ENCODE measurements around the gene ANKRD60. TPM values are rescaled to one million over a fixed set of nuclear protein-coding genes. Genes with fewer than 3 reads are reported as not detected.

ANKRD60 gene
- total and polyA plus RNA-seq, 2 donors (not counting 1 experiment from before 2014, with no cell fraction given): 0.27 TPM; not detected in 1

DNA sequence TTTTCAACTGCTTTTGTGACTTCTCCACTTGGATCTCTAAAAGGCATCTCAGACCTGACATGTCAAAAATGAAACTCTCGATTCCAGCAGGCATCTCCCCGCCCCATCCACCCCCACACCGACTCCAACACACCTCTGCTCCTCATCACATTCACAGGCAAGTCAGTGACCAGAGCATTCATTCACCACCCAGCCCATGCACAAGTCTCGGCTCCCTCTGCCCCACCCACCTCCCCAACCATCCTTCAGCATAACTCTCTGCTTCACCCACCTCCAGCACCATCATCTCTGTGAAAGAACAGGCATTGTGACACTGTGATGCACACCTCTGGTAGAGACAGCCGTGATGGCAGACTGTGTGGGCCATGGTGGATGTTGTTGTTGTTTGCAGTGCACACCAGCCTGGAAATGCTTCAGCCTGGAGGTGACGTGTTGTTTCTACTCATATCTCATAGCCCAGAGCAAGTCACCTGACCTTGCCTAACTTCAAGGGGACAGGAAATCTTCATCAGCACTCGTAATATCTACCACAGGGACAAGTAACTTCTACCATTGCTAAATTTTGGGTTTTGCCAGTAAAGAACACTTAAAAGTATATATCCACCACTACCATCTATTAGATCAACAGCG is 56.5 kb downstream of the ANKRD60 start:
- Histone ChIP-seq H2AFZ (ENCODE audit: insufficient read depth, low read depth, low read length, poor library complexity, severe bottlenecking) (no peak overlapping the region), H3K36me3 (replicated peaks in 1 of 2; ENCODE audit: control extremely low read depth in 1 of 2, control insufficient read depth in 1 of 2, extremely low read depth in 1 of 2, insufficient read depth in 2 of 2, low read length in 1 of 2) (no peaks in the 10 kb centered on the region), H3K4me2 (replicated peaks; ENCODE audit: low read depth, low read length, poor library complexity, severe bottlenecking) (no peak overlapping the region), H3K9me3 (ENCODE audit: control extremely low read depth in 1 of 3, control insufficient read depth in 2 of 3, insufficient read depth in 1 of 3, low read length in 2 of 3) (no peaks in the 10 kb centered on the region), H3K79me2 (ENCODE audit: control insufficient read depth, insufficient read depth, low read length) (no peaks in the 10 kb centered on the region), H4K20me1 (ENCODE audit: control insufficient read depth, insufficient read depth, low read length, poor library complexity, severe bottlenecking) (no peaks in the 10 kb centered on the region), H3K4me3 (ENCODE audit: control extremely low read depth in 1 of 5, extremely low read depth in 1 of 5, insufficient read depth in 1 of 5, low read depth in 2 of 5, low read length in 4 of 5) (no peak overlapping the region), H3K27me3 (replicated peaks in 1 of 4; ENCODE audit: control extremely low read depth in 1 of 4, control insufficient read depth in 3 of 4, insufficient read depth in 4 of 4, low read length in 3 of 4) (peaks cover 0 to 5% (median 0%) of the 10 kb centered on the region in 4 experiments), H3K4me1 (ENCODE audit: control insufficient read depth in 2 of 2, insufficient read depth in 2 of 2, low read length in 2 of 2) (peaks cover 0 to 9% of the 10 kb centered on the region in 2 donors), H3K9ac (ENCODE audit: low read length) (no peak overlapping the region), H3K27ac (ENCODE audit: low read length in 2 of 2) (no peak overlapping the region)
- no peak for TF ChIP-seq EZH2 (IDR thresholded peaks at IDR 0.05; ENCODE audit: borderline replicate concordance, insufficient read depth, low read depth, low read length, poor library complexity, severe bottlenecking)
- TF ChIP-seq, protein P1, sequence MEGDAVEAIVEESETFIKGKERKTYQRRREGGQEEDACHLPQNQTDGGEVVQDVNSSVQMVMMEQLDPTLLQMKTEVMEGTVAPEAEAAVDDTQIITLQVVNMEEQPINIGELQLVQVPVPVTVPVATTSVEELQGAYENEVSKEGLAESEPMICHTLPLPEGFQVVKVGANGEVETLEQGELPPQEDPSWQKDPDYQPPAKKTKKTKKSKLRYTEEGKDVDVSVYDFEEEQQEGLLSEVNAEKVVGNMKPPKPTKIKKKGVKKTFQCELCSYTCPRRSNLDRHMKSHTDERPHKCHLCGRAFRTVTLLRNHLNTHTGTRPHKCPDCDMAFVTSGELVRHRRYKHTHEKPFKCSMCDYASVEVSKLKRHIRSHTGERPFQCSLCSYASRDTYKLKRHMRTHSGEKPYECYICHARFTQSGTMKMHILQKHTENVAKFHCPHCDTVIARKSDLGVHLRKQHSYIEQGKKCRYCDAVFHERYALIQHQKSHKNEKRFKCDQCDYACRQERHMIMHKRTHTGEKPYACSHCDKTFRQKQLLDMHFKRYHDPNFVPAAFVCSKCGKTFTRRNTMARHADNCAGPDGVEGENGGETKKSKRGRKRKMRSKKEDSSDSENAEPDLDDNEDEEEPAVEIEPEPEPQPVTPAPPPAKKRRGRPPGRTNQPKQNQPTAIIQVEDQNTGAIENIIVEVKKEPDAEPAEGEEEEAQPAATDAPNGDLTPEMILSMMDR (IDR thresholded peaks at IDR 0.05): no peak
- H3K27ac Mint-ChIP-seq: no peak overlapping the region
- peaks cover 27% of the 10 kb centered on the region for H3K27me3 Mint-ChIP-seq
- no peaks in the 10 kb centered on the region for H3K9me3 Mint-ChIP-seq (ENCODE audit: insufficient read depth)
- DNase-seq (no peak), ATAC-seq (ENCODE audit: low read depth) (no peak)
- CTCF ChIA-PET: interaction anchor here (1.6 kb wide), 1 partner anchor 85 kb away, joined by 4 read pairs; no protein-coding TSS in a partner anchor
- WGBS (ENCODE audit: insufficient coverage): 85% methylated on average over 5 of the region's 8 CpGs
- intact Hi-C loops (cut with micrococcal nuclease): no loop called here
- H3K4me3 Mint-ChIP-seq: no peak overlapping the region
- peaks cover 10% of the 10 kb centered on the region for H3K4me1 Mint-ChIP-seq
- POLR2A ChIA-PET: no interaction called here

DNA sequence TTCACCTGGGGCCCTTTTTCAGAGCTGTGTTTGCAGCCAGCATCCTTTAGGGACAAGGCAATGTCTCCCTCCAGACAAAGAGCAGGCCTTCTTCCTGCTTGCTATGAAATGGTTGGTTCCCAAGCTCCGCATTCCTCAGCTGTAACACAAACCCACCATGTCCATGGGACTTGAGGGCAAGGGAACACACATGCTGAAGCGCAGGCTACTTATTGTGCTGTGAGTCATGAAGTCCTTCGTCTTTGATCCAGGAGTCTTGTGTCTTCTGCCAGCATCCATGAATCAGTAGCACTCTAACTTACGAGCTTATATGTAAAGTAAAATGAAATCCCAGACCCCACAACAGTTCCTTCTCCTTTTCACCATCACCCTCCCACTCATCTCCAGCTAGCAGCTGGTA is 59.0 kb downstream of the ANKRD60 start:
- Mint-ChIP-seq H3K9me3 (ENCODE audit: insufficient read depth) (no peaks in the 10 kb centered on the region), H3K4me3 (no peak overlapping the region), H3K4me1 (peaks cover 7% of the 10 kb centered on the region), H3K27me3 (peaks cover 17% of the 10 kb centered on the region), H3K27ac (no peak overlapping the region)
- POLR2A ChIA-PET: interaction anchor here (0.6 kb wide), 1 partner anchor 584 kb away, joined by 3 read pairs; no protein-coding TSS in a partner anchor
- ATAC-seq (ENCODE audit: low read depth): no peak
- Histone ChIP-seq H3K27ac (ENCODE audit: low read length in 2 of 2) (no peak overlapping the region), H3K79me2 (ENCODE audit: control insufficient read depth, insufficient read depth, low read length) (no peaks in the 10 kb centered on the region), H3K9me3 (ENCODE audit: control extremely low read depth in 1 of 3, control insufficient read depth in 2 of 3, insufficient read depth in 1 of 3, low read length in 2 of 3) (no peaks in the 10 kb centered on the region), H3K9ac (ENCODE audit: low read length) (no peak overlapping the region), H3K4me1 (ENCODE audit: control insufficient read depth in 2 of 2, insufficient read depth in 2 of 2, low read length in 2 of 2) (peaks cover 0 to 4% of the 10 kb centered on the region in 2 donors), H3K4me3 (ENCODE audit: control extremely low read depth in 1 of 5, extremely low read depth in 1 of 5, insufficient read depth in 1 of 5, low read depth in 2 of 5, low read length in 4 of 5) (no peak overlapping the region), H3K36me3 (replicated peaks in 1 of 2; ENCODE audit: control extremely low read depth in 1 of 2, control insufficient read depth in 1 of 2, extremely low read depth in 1 of 2, insufficient read depth in 2 of 2, low read length in 1 of 2) (no peaks in the 10 kb centered on the region), H4K20me1 (ENCODE audit: control insufficient read depth, insufficient read depth, low read length, poor library complexity, severe bottlenecking) (no peaks in the 10 kb centered on the region), H3K4me2 (replicated peaks; ENCODE audit: low read depth, low read length, poor library complexity, severe bottlenecking) (no peak overlapping the region), H2AFZ (ENCODE audit: insufficient read depth, low read depth, low read length, poor library complexity, severe bottlenecking) (no peak overlapping the region), H3K27me3 (replicated peaks in 1 of 4; ENCODE audit: control extremely low read depth in 1 of 4, control insufficient read depth in 3 of 4, insufficient read depth in 4 of 4, low read length in 3 of 4) (peaks cover 0 to 2% (median 0%) of the 10 kb centered on the region in 4 experiments)
- TF ChIP-seq, protein P1 (IDR thresholded peaks at IDR 0.05): no peak
- TF ChIP-seq EZH2 (IDR thresholded peaks at IDR 0.05; ENCODE audit: borderline replicate concordance, insufficient read depth, low read depth, low read length, poor library complexity, severe bottlenecking): no peak
- DNase-seq: no peak
- 80% methylated on average over 3 of the region's 4 CpGs for WGBS (ENCODE audit: insufficient coverage)
- CTCF ChIA-PET: no interaction called here
- intact Hi-C loops (cut with micrococcal nuclease): no loop called here

Measured in B cell (primary cell).